ENCODE measurements around the gene AKTIP. TPM values are rescaled to one million over a fixed set of nuclear protein-coding genes. Genes with fewer than 3 reads are reported as not detected.
"Not testable (repeated sequence)": the region's sequence is repeated elsewhere in the genome, so short reads cannot be mapped to it uniquely, and the experiment has no call there.

AKTIP gene
- total RNA-seq, 1 donor: 25.0 TPM

- H3K27me3 ChIP-seq (ENCODE audit: insufficient read depth, low read length): no peaks in the 10 kb centered on the region
Observed at GRCh38 chr16:53542283-53542682, 39.3 kb upstream of the AKTIP start.

GRCh38 chr16:53541326-53541725 lies 38.3 kb upstream of the AKTIP start:
- Histone ChIP-seq H3K9me3 (ENCODE audit: low read depth, low read length) (no peaks in the 10 kb centered on the region), H2AFZ (ENCODE audit: low read length) (no peak overlapping the region), H3K4me1 (ENCODE audit: insufficient read depth, low read length) (peaks cover 9% of the 10 kb centered on the region), H3K79me2 (ENCODE audit: insufficient read depth, low read length) (no peaks in the 10 kb centered on the region), H4K20me1 (ENCODE audit: insufficient read depth, low read length) (no peaks in the 10 kb centered on the region), H3K4me2 (ENCODE audit: insufficient read depth, low read length) (no peak overlapping the region), H3K36me3 (ENCODE audit: insufficient read depth, low read length) (no peaks in the 10 kb centered on the region), H3K27ac (ENCODE audit: low read depth, low read length) (peak overlapping the region; percentile 36), H3K27me3 (ENCODE audit: insufficient read depth, low read length) (no peaks in the 10 kb centered on the region), H3K4me3 (ENCODE audit: insufficient read depth, low read length) (no peak overlapping the region)
- no peak for TF ChIP-seq CTCF (IDR thresholded peaks at IDR 0.05; ENCODE audit: extremely low read depth, low read depth, low read length)
- DNase-seq (ENCODE audit: insufficient read length, low spot score, missing footprints): peak; percentile 97

More at GRCh38 chr16:53542283-53542682, 39.3 kb upstream of the AKTIP start:
- no peak overlapping the region for H3K27ac ChIP-seq (ENCODE audit: low read depth, low read length)
- peaks cover 14% of the 10 kb centered on the region for H3K4me1 ChIP-seq (ENCODE audit: insufficient read depth, low read length)
- H4K20me1 ChIP-seq (ENCODE audit: insufficient read depth, low read length): no peaks in the 10 kb centered on the region
- no peak for TF ChIP-seq CTCF (IDR thresholded peaks at IDR 0.05; ENCODE audit: extremely low read depth, low read depth, low read length)
- H2AFZ ChIP-seq (ENCODE audit: low read length): no peak overlapping the region
- no peak overlapping the region for H3K4me3 ChIP-seq (ENCODE audit: insufficient read depth, low read length)
- H3K36me3 ChIP-seq (ENCODE audit: insufficient read depth, low read length): no peaks in the 10 kb centered on the region
- H3K79me2 ChIP-seq (ENCODE audit: insufficient read depth, low read length): no peaks in the 10 kb centered on the region
- no peak for DNase-seq (ENCODE audit: insufficient read length, low spot score, missing footprints)
- H3K9me3 ChIP-seq (ENCODE audit: low read depth, low read length): no peaks in the 10 kb centered on the region
- H3K4me2 ChIP-seq (ENCODE audit: insufficient read depth, low read length): no peak overlapping the region

- not testable (repeated sequence) for H3K27ac ChIP-seq (ENCODE audit: low read depth, low read length); DNase-seq (ENCODE audit: insufficient read length, low spot score, missing footprints); H3K4me1 ChIP-seq (ENCODE audit: insufficient read depth, low read length); H4K20me1 ChIP-seq (ENCODE audit: insufficient read depth, low read length); H3K4me3 ChIP-seq (ENCODE audit: insufficient read depth, low read length); H2AFZ ChIP-seq (ENCODE audit: low read length); H3K36me3 ChIP-seq (ENCODE audit: insufficient read depth, low read length); H3K79me2 ChIP-seq (ENCODE audit: insufficient read depth, low read length); H3K9me3 ChIP-seq (ENCODE audit: low read depth, low read length); H3K27me3 ChIP-seq (ENCODE audit: insufficient read depth, low read length); H3K4me2 ChIP-seq (ENCODE audit: insufficient read depth, low read length)
Observed at GRCh38 chr16:53539759-53540718, 37.0 kb upstream of the AKTIP start.

GRCh38 chr16:53539346-53539745 lies 36.3 kb upstream of the AKTIP start:
- H3K4me2 ChIP-seq (ENCODE audit: insufficient read depth, low read length); H2AFZ ChIP-seq (ENCODE audit: low read length); H3K4me1 ChIP-seq (ENCODE audit: insufficient read depth, low read length); H3K9me3 ChIP-seq (ENCODE audit: low read depth, low read length); H3K79me2 ChIP-seq (ENCODE audit: insufficient read depth, low read length); H3K36me3 ChIP-seq (ENCODE audit: insufficient read depth, low read length); DNase-seq (ENCODE audit: insufficient read length, low spot score, missing footprints); H4K20me1 ChIP-seq (ENCODE audit: insufficient read depth, low read length); H3K4me3 ChIP-seq (ENCODE audit: insufficient read depth, low read length); H3K27ac ChIP-seq (ENCODE audit: low read depth, low read length); H3K27me3 ChIP-seq (ENCODE audit: insufficient read depth, low read length): not testable (repeated sequence)

GRCh38 chr16:53537626-53538025 lies 34.6 kb upstream of the AKTIP start:
- no peak for DNase-seq (ENCODE audit: insufficient read length, low spot score, missing footprints)
- no peak for TF ChIP-seq CTCF (IDR thresholded peaks at IDR 0.05; ENCODE audit: extremely low read depth, low read depth, low read length)
- Histone ChIP-seq H3K27ac (ENCODE audit: low read depth, low read length) (no peak overlapping the region), H3K4me1 (ENCODE audit: insufficient read depth, low read length) (peaks cover 9% of the 10 kb centered on the region), H4K20me1 (ENCODE audit: insufficient read depth, low read length) (no peaks in the 10 kb centered on the region), H2AFZ (ENCODE audit: low read length) (no peak overlapping the region), H3K27me3 (ENCODE audit: insufficient read depth, low read length) (no peaks in the 10 kb centered on the region), H3K4me2 (ENCODE audit: insufficient read depth, low read length) (no peak overlapping the region), H3K4me3 (ENCODE audit: insufficient read depth, low read length) (no peak overlapping the region), H3K79me2 (ENCODE audit: insufficient read depth, low read length) (no peaks in the 10 kb centered on the region), H3K9me3 (ENCODE audit: low read depth, low read length) (no peaks in the 10 kb centered on the region), H3K36me3 (ENCODE audit: insufficient read depth, low read length) (no peaks in the 10 kb centered on the region)

Data from osteoblast (primary cell).